H9 (cell line): ENCODE measurements around the gene GPR137. TPM values are rescaled to one million over a fixed set of nuclear protein-coding genes. Genes with fewer than 3 reads are reported as not detected.

Source experiments
- DNase-seq: peaks from one replicate; pipeline ENCODE4 v3.0.0-alpha.2; 2017
- H2AFZ ChIP-seq: one replicate; pipeline ENCODE4 v1.6.1; 2013; ENCODE audit warnings: mild to moderate bottlenecking, low read length, control low read depth, moderate library complexity
- H2AK5ac ChIP-seq: 2 replicates; pipeline ENCODE4 v1.6.1; 2013; ENCODE audit warnings: low read length, control low read depth, mixed read lengths; ENCODE audit not compliant: insufficient read length
- H2BK120ac ChIP-seq: one replicate; pipeline ENCODE4 v1.6.1; 2013; ENCODE audit warnings: low read depth, mild to moderate bottlenecking, low read length, control low read depth, inconsistent platforms; ENCODE audit not compliant: poor library complexity, severe bottlenecking
- H2BK12ac ChIP-seq: 2 replicates; pipeline ENCODE4 v1.6.1; 2013; ENCODE audit warnings: low read length, control low read depth, mixed read lengths, low read depth; ENCODE audit not compliant: insufficient read length
- H2BK15ac ChIP-seq: 2 replicates; pipeline ENCODE4 v1.6.1; 2013; ENCODE audit warnings: low read depth, low read length, control low read depth
- H2BK20ac ChIP-seq: one replicate; pipeline ENCODE4 v1.6.1; 2013; ENCODE audit warnings: low read depth, mild to moderate bottlenecking, low read length, control low read depth, inconsistent platforms; ENCODE audit not compliant: poor library complexity, severe bottlenecking
- H2BK5ac ChIP-seq: 2 replicates; pipeline ENCODE4 v1.6.1; 2013; ENCODE audit warnings: low read length, control low read depth, mixed read lengths; ENCODE audit not compliant: insufficient read length
- H3K14ac ChIP-seq: 2 replicates; pipeline ENCODE4 v1.6.1; 2013; ENCODE audit warnings: low read length, control low read depth; ENCODE audit not compliant: insufficient read depth
- H3K18ac ChIP-seq: 2 replicates; pipeline ENCODE4 v1.6.1; 2013; ENCODE audit warnings: low read depth, mild to moderate bottlenecking, mixed read lengths, low read length, control low read depth; ENCODE audit not compliant: insufficient read length
- H3K23ac ChIP-seq: 2 replicates; pipeline ENCODE4 v1.6.1; 2013; ENCODE audit warnings: low read length, control low read depth, mixed read lengths, low read depth; ENCODE audit not compliant: insufficient read length
- H3K23me2 ChIP-seq: 2 replicates; pipeline ENCODE4 v1.6.1; 2013; ENCODE audit warnings: low read depth, mild to moderate bottlenecking, mixed read lengths, low read length, control low read depth; ENCODE audit not compliant: insufficient read length, poor library complexity, severe bottlenecking
- H3K27ac ChIP-seq: 2 replicates; pipeline ENCODE4 v1.5.1; 2013; ENCODE audit warnings: low read length, control low read depth, mixed read lengths, low read depth; ENCODE audit not compliant: insufficient read length
- H3K27me3 ChIP-seq: 2 replicates; pipeline ENCODE4 v1.6.1; 2013; ENCODE audit warnings: low read length, control low read depth, inconsistent platforms; ENCODE audit not compliant: insufficient read depth
- H3K4ac ChIP-seq: 2 replicates; pipeline ENCODE4 v1.6.1; 2013; ENCODE audit warnings: low read depth, mild to moderate bottlenecking, control low read depth, inconsistent platforms, low read length, moderate library complexity
- H3K4me1 ChIP-seq: 2 replicates; pipeline ENCODE4 v1.6.1; 2013; ENCODE audit warnings: low read length, control low read depth, inconsistent platforms; ENCODE audit not compliant: insufficient read depth
- H3K4me2 ChIP-seq: 2 replicates; pipeline ENCODE4 v1.6.1; 2013; ENCODE audit warnings: low read length, control low read depth, mixed read lengths; ENCODE audit not compliant: insufficient read length, insufficient read depth
- H3K56ac ChIP-seq: 2 replicates; pipeline ENCODE4 v1.6.1; 2013; ENCODE audit warnings: low read depth, mild to moderate bottlenecking, mixed read lengths, low read length, control low read depth; ENCODE audit not compliant: insufficient read length
- H3K79me1 ChIP-seq: 2 replicates; pipeline ENCODE4 v1.6.1; 2013; ENCODE audit warnings: low read depth, mild to moderate bottlenecking, moderate library complexity, low read length, control low read depth, inconsistent platforms; ENCODE audit not compliant: insufficient read depth, poor library complexity, severe bottlenecking
- H3K79me2 ChIP-seq: 2 replicates; pipeline ENCODE4 v1.6.1; 2013; ENCODE audit warnings: low read length, control low read depth, inconsistent platforms; ENCODE audit not compliant: insufficient read depth
- H3K9ac ChIP-seq: 2 replicates; pipeline ENCODE4 v1.6.1; 2013; ENCODE audit warnings: low read length, control low read depth, mixed read lengths; ENCODE audit not compliant: insufficient read length; ENCODE audit errors: extremely low read depth
- H3K9me3 ChIP-seq: one replicate; pipeline ENCODE4 v1.6.1; 2013; ENCODE audit warnings: low read depth, low read length, inconsistent platforms; ENCODE audit not compliant: control insufficient read depth
- H3T11ph ChIP-seq: one replicate; pipeline ENCODE4 v1.6.1; 2013; ENCODE audit warnings: mild to moderate bottlenecking, low read length, control low read depth, inconsistent platforms
- H4K20me1 ChIP-seq: one replicate; pipeline ENCODE4 v1.6.1; 2013; ENCODE audit not compliant: control insufficient read depth, insufficient read length, insufficient read depth
- H4K5ac ChIP-seq: 2 replicates; pipeline ENCODE4 v1.6.1; 2013; ENCODE audit warnings: low read depth, mild to moderate bottlenecking, mixed read lengths, low read length, control low read depth; ENCODE audit not compliant: insufficient read length
- H4K8ac ChIP-seq: replicated peaks from 2 replicates; pipeline ENCODE4 v1.6.1; 2013; ENCODE audit warnings: low read length, control low read depth, mixed read lengths, low read depth; ENCODE audit not compliant: insufficient read length
- H4K91ac ChIP-seq: 2 replicates; pipeline ENCODE4 v1.6.1; 2013; ENCODE audit warnings: low read depth, mild to moderate bottlenecking, moderate library complexity, mixed read lengths, low read length, control low read depth; ENCODE audit not compliant: insufficient read length
- H3K27ac Mint-ChIP-seq, 3 experiments: 2 replicates in 2 of 3; 3 replicates in 1 of 3; pipeline ENCODE4 v1.8.0; 2020 to 2021; ENCODE audit warnings: mixed read lengths in 3 of 3, mild to moderate bottlenecking in 1 of 3, moderate library complexity in 1 of 3
- H3K27me3 Mint-ChIP-seq: 2 replicates; pipeline ENCODE4 v1.8.0; 2021; ENCODE audit warnings: low read depth, mild to moderate bottlenecking, moderate library complexity, mixed read lengths
- H3K36me3 Mint-ChIP-seq, 3 experiments: 2 replicates in 2 of 3; 3 replicates in 1 of 3; pipeline ENCODE4 v1.8.0; 2020 to 2021; ENCODE audit warnings: low read depth in 3 of 3, mixed read lengths in 3 of 3; ENCODE audit not compliant: insufficient read depth in 1 of 3
- H3K4me1 Mint-ChIP-seq, 2 experiments: 2 replicates each; pipeline ENCODE4 v1.8.0; 2020; ENCODE audit warnings: mixed read lengths in 2 of 2
- H3K4me3 Mint-ChIP-seq, 2 experiments: 2 replicates in 1 of 2; 3 replicates in 1 of 2; pipeline ENCODE4 v1.8.0; 2020 to 2021; ENCODE audit warnings: mild to moderate bottlenecking in 2 of 2, mixed read lengths in 2 of 2, moderate library complexity in 1 of 2
- H3K9me3 Mint-ChIP-seq, 2 experiments: 2 replicates in 1 of 2; 3 replicates in 1 of 2; pipeline ENCODE4 v1.8.0; 2020; ENCODE audit warnings: mild to moderate bottlenecking in 2 of 2, mixed read lengths in 2 of 2, moderate library complexity in 1 of 2
- CTCF ChIP-seq: fragments of 200-600 bp; sonication (generic); conservative IDR thresholded peaks from 3 replicates; pipeline ENCODE4 v1.8.0; 2021; ENCODE audit warnings: antibody characterized with exemption, mild to moderate bottlenecking
- WGBS: extraction: QIAGEN DNeasy Blood & Tissue Kit; methylation state at CpG from one replicate; pipeline ENCODE4 v1.1.7; 2013; ENCODE audit warnings: missing lambda C conversion rate, low lambda C conversion rate, mixed read lengths; ENCODE audit not compliant: insufficient read length; ENCODE audit errors: extremely low coverage; 5-methylcytosine and 5-hydroxymethylcytosine counted together
- total RNA-seq: library from RNA; stranded (reverse); gene quantifications from 2 replicates; pipeline ENCODE4 v1.2.1, GENCODE V29; 2021

The GPR137 gene
- total RNA-seq, 1 experiment from 2014 or later: 39.6 TPM

GRCh38 chr11:64296236-64296635 lies 10.6 kb downstream of the GPR137 start:
- H3K36me3 Mint-ChIP-seq: no peaks in the 10 kb centered on the region; a peak in 1 of 7 replicates
- Histone ChIP-seq H3K18ac (no peak overlapping the region), H2AFZ (no peak overlapping the region), H3K4me2 (no peak overlapping the region), H4K91ac (no peak overlapping the region), H3K23me2 (peaks cover 15% of the 10 kb centered on the region), H3K14ac (no peak overlapping the region), H4K20me1 (no peaks in the 10 kb centered on the region), H2AK5ac (no peak overlapping the region), H3K79me1 (no peaks in the 10 kb centered on the region), H3K4ac (no peak overlapping the region), H2BK12ac (no peak overlapping the region), H3K4me1 (no peaks in the 10 kb centered on the region), H2BK5ac (no peak overlapping the region), H3T11ph (no peak overlapping the region), H2BK120ac (no peak overlapping the region), H4K8ac (no peak overlapping the region), H2BK15ac (no peak overlapping the region), H3K27ac (no peak overlapping the region), H3K9me3 (no peaks in the 10 kb centered on the region), H4K5ac (no peak overlapping the region), H3K27me3 (peaks cover 88% of the 10 kb centered on the region), H2BK20ac (no peak overlapping the region), H3K56ac (no peak overlapping the region), H3K23ac (no peak overlapping the region), H3K9ac (no peak overlapping the region), H3K79me2 (no peaks in the 10 kb centered on the region)
- peaks cover 8 to 25% of the 10 kb centered on the region in 2 experiments; a peak in 3 of 4 replicates for H3K4me1 Mint-ChIP-seq
- WGBS: no CpG with 5 or more reads among the region's 1 CpG
- no peak for TF ChIP-seq CTCF
- H3K4me3 Mint-ChIP-seq: peak overlapping the region in 1 of 2 experiments; percentile 50; a peak in 2 of 5 replicates
- no peak overlapping the region for H3K27ac Mint-ChIP-seq
- H3K27me3 Mint-ChIP-seq: peaks cover 93% of the 10 kb centered on the region
- H3K9me3 Mint-ChIP-seq: peaks cover 0 to 3% of the 10 kb centered on the region in 2 experiments; a peak in 2 of 5 replicates
- no peak for DNase-seq
